Neural cell (in vitro differentiated cells): Measurements from ENCODE around the gene STN1.

Experiments used
- CTCF ChIP-seq: fragments of 450-650 bp; IDR thresholded peaks from 2 replicates; pipeline ENCODE4 v1.5.1; 2014; ENCODE audit warnings: antibody characterized with exemption, mild to moderate bottlenecking, moderate library complexity; ENCODE audit not compliant: poor library complexity, severe bottlenecking
- EZH2 ChIP-seq: fragments of 200-600, 300-800 bp; shearing (Covaris generic), sonication (generic); IDR thresholded peaks from 2 replicates; pipeline ENCODE4 v1.6.1; 2014; ENCODE audit warnings: antibody characterized with exemption, low read length, borderline replicate concordance, mild to moderate bottlenecking; ENCODE audit not compliant: insufficient read depth, poor library complexity, severe bottlenecking
- MXI1 ChIP-seq: fragments of 450-650 bp; conservative IDR thresholded peaks from 2 replicates; pipeline ENCODE4 v1.6.1; 2014; ENCODE audit warnings: antibody characterized with exemption, mild to moderate bottlenecking; ENCODE audit not compliant: poor library complexity, severe bottlenecking
- POLR2AphosphoS5 ChIP-seq: IDR thresholded peaks from 2 replicates; pipeline ENCODE4 v1.6.1; 2012
- RAD21 ChIP-seq: fragments of 450-650 bp; conservative IDR thresholded peaks from 2 replicates; pipeline ENCODE4 v1.6.1; 2014; ENCODE audit warnings: antibody characterized with exemption, mild to moderate bottlenecking, moderate library complexity
- SMC3 ChIP-seq: fragments of 450-650 bp; conservative IDR thresholded peaks from 2 replicates; pipeline ENCODE4 v1.6.1; 2014; ENCODE audit warnings: antibody characterized with exemption, mild to moderate bottlenecking, moderate library complexity; ENCODE audit not compliant: poor library complexity
- TAF1 ChIP-seq: IDR thresholded peaks from 2 replicates; pipeline ENCODE4 v1.6.1; 2012; ENCODE audit warnings: low read depth

GRCh38 chr10:103890194-103890658 lies 27.8 kb downstream of the STN1 start:
- TF ChIP-seq CTCF: no peak
- no peak for TF ChIP-seq POLR2AphosphoS5
- no peak for TF ChIP-seq TAF1
- TF ChIP-seq SMC3: no peak
- no peak for TF ChIP-seq MXI1
- TF ChIP-seq EZH2: no peak
- TF ChIP-seq RAD21: no peak
